ENCODE results near the gene MOB3A.

MOB3A gene

GRCh38 chr19:2108251-2109016 is 12.3 kb upstream of the MOB3A start:
- no peak for DNase-seq (ENCODE audit: extremely low read depth, low read depth)
- H3K4me3 ChIP-seq (replicated peaks; ENCODE audit: low read depth, low read length): no peak overlapping the region
- no peak for TF ChIP-seq CTCF (IDR thresholded peaks at IDR 0.05; ENCODE audit: low read depth, low read length, missing control alignments)

- no peak for TF ChIP-seq CTCF (IDR thresholded peaks at IDR 0.05; ENCODE audit: low read depth, low read length, missing control alignments)
- DNase-seq (ENCODE audit: extremely low read depth, low read depth): no peak
- H3K4me3 ChIP-seq (replicated peaks; ENCODE audit: low read depth, low read length): no peak overlapping the region
Observed at GRCh38 chr19:2103045-2103707, 7.0 kb upstream of the MOB3A start.

GRCh38 chr19:2101417-2102335 is 5.5 kb upstream of the MOB3A start:
- DNase-seq (ENCODE audit: extremely low read depth, low read depth): no peak
- TF ChIP-seq CTCF (IDR thresholded peaks at IDR 0.05; ENCODE audit: low read depth, low read length, missing control alignments): no peak
- no peak overlapping the region for H3K4me3 ChIP-seq (replicated peaks; ENCODE audit: low read depth, low read length)

GRCh38 chr19:2100719-2101061 is 4.6 kb upstream of the MOB3A start:
- no peak for TF ChIP-seq CTCF (IDR thresholded peaks at IDR 0.05; ENCODE audit: low read depth, low read length, missing control alignments)
- DNase-seq (ENCODE audit: extremely low read depth, low read depth): no peak
- no peak overlapping the region for H3K4me3 ChIP-seq (replicated peaks; ENCODE audit: low read depth, low read length)

- H3K4me3 ChIP-seq (replicated peaks; ENCODE audit: low read depth, low read length): no peak overlapping the region
- DNase-seq (ENCODE audit: extremely low read depth, low read depth): no peak
- no peak for TF ChIP-seq CTCF (IDR thresholded peaks at IDR 0.05; ENCODE audit: low read depth, low read length, missing control alignments)
Observed at GRCh38 chr19:2099937-2100718, 4.0 kb upstream of the MOB3A start.

GRCh38 chr19:2099054-2099501 is 3.0 kb upstream of the MOB3A start:
- TF ChIP-seq CTCF (IDR thresholded peaks at IDR 0.05; ENCODE audit: low read depth, low read length, missing control alignments): no peak
- no peak for DNase-seq (ENCODE audit: extremely low read depth, low read depth)
- no peak overlapping the region for H3K4me3 ChIP-seq (replicated peaks; ENCODE audit: low read depth, low read length)

All from HFF-Myc (cell line).